Esophagus squamous epithelium (tissue), 5 donors: ENCODE measurements around the gene VASH1. TPM values are rescaled to one million over a fixed set of nuclear protein-coding genes. Genes with fewer than 3 reads are reported as not detected.
"Not testable (repeated sequence)": the region's sequence is repeated elsewhere in the genome, so short reads cannot be mapped to it uniquely, and the experiment has no call there.

ENCODE experiments used
- DNase-seq: peaks from one replicate; lab custom pipeline; 2025; lab: John Stamatoyannopoulos, UW
- H3K27ac ChIP-seq, 4 donors: fragments of 200-600 bp; sonication (generic); one replicate each; pipeline ENCODE4 v1.5.1; 2016 to 2019; ENCODE audit warnings: mild to moderate bottlenecking in 1 of 4
- H3K27me3 ChIP-seq, 4 donors: fragments of 200-600 bp; sonication (generic); 1 replicate in 3 of 4; 2 replicates in 1 of 4; pipeline versions ENCODE4 v1.5.1 to v1.6.0; 2017 to 2021; ENCODE audit warnings: antibody characterized with exemption in 1 of 4
- H3K36me3 ChIP-seq, 3 donors: fragments of 200-600 bp; sonication (generic); one replicate each; pipeline ENCODE4 v1.5.1; 2016 to 2019
- H3K4me1 ChIP-seq, 3 donors: fragments of 200-600 bp; sonication (generic); one replicate each; pipeline ENCODE4 v1.5.1; 2017 to 2019
- H3K4me3 ChIP-seq, 4 donors: fragments of 200-600 bp; sonication (generic); 1 replicate in 3 of 4; 2 replicates in 1 of 4; pipeline ENCODE4 v1.5.1; 2016 to 2019; ENCODE audit warnings: mild to moderate bottlenecking in 2 of 4, moderate library complexity in 1 of 4
- H3K9me3 ChIP-seq, 3 donors: fragments of 200-600 bp; sonication (generic); one replicate each; pipeline ENCODE4 v1.5.1; 2016 to 2019
- CTCF ChIP-seq, 6 experiments: fragments of 450-650 bp in 4 of 6; fragments of 200-600 bp in 2 of 6; sonication (generic) in 2 of 6; IDR thresholded peaks; one replicate each; pipeline ENCODE4 v1.5.1; 2016 to 2019; ENCODE audit warnings: antibody characterized with exemption in 6 of 6, mild to moderate bottlenecking in 4 of 6, moderate library complexity in 4 of 6
- POLR2A ChIP-seq, 4 donors: fragments of 450-650 bp; IDR thresholded peaks; one replicate each; pipeline ENCODE4 v1.6.1; 2017; ENCODE audit warnings: antibody characterized with exemption in 4 of 4, mild to moderate bottlenecking in 4 of 4, moderate library complexity in 3 of 4
- WGBS, 2 donors: methylation state at CpG; one replicate each; pipeline ENCODE4 v1.1.5; 2018; 5-methylcytosine and 5-hydroxymethylcytosine counted together
- intact Hi-C: fragments of 100-400 bp; cut with DNase I; formaldehyde crosslinking; loops from one replicate; pipeline ENCODE4 v1.15.0; 2022
- total RNA-seq, 4 donors: library from RNA; depleted of rRNA; stranded (reverse); fragments of >200 nt; gene quantifications; one replicate each; pipeline ENCODE4 v1.1.0, GENCODE V29; 2016
- donor health status: DM: yes; HTN: yes; CAD: no.

Gene VASH1
- total RNA-seq, 4 donors from 2014 or later, result 1.3 to 5.7 (median 3.0) TPM

GRCh38 chr14:76727384-76727783 lies 33.9 kb upstream of the VASH1 start:
- TF ChIP-seq POLR2A (IDR thresholded peaks at IDR 0.05), result no peak
- no peak for TF ChIP-seq CTCF (IDR thresholded peaks at IDR 0.05)
- Histone ChIP-seq H3K27me3 (peaks cover 0 to 4% (median 0%) of the 10 kb centered on the region in 4 donors), H3K36me3 (no peaks in the 10 kb centered on the region), H3K4me1 (peaks cover 0 to 44% (median 0%) of the 10 kb centered on the region in 3 donors), H3K27ac (peak overlapping the region in 3 of 4 donors; percentile 26 to 59 (median 29)), H3K9me3 (no peaks in the 10 kb centered on the region), H3K4me3 (no peak overlapping the region)
- 13 to 33% methylated on average over 4 of the region's 4 CpGs for WGBS, 2 donors
- DNase-seq, result no peak
- intact Hi-C loops, result no loop called here

- H3K9me3 ChIP-seq, result no peaks in the 10 kb centered on the region
- intact Hi-C loops, result no loop called here
- no peaks in the 10 kb centered on the region for H3K36me3 ChIP-seq
- no peak for DNase-seq
- 25 to 26% methylated on average over 1 of the region's 1 CpG for WGBS, 2 donors
- peak overlapping the region in 1 of 4 donors; percentile 29 for H3K27ac ChIP-seq
- TF ChIP-seq CTCF (IDR thresholded peaks at IDR 0.05) (no peak), POLR2A (IDR thresholded peaks at IDR 0.05) (no peak)
- H3K4me1 ChIP-seq, result peaks cover 0 to 39% (median 0%) of the 10 kb centered on the region in 3 donors
- peaks cover 0 to 4% (median 0%) of the 10 kb centered on the region in 4 donors for H3K27me3 ChIP-seq
- no peak overlapping the region for H3K4me3 ChIP-seq
Observed at GRCh38 chr14:76727901-76728300, 33.4 kb upstream of the VASH1 start.

GRCh38 chr14:76729258-76729657 lies 32.0 kb upstream of the VASH1 start:
- H3K4me3 ChIP-seq, result no peak overlapping the region

GRCh38 chr14:76729953-76730505 lies 31.2 kb upstream of the VASH1 start:
- Histone ChIP-seq H3K27me3 (peaks cover 0 to 4% (median 0%) of the 10 kb centered on the region in 4 donors), H3K27ac (no peak overlapping the region), H3K4me1 (peaks cover 0 to 32% (median 0%) of the 10 kb centered on the region in 3 donors), H3K36me3 (no peaks in the 10 kb centered on the region), H3K9me3 (no peaks in the 10 kb centered on the region), H3K4me3 (no peak overlapping the region)
- WGBS, 2 donors, result 64 to 69% methylated on average over 1 of the region's 1 CpG
- intact Hi-C loops, result no loop called here
- no peak for DNase-seq
- TF ChIP-seq POLR2A (IDR thresholded peaks at IDR 0.05), result no peak
- TF ChIP-seq CTCF (IDR thresholded peaks at IDR 0.05), result no peak

More at GRCh38 chr14:76729258-76729657, 32.0 kb upstream of the VASH1 start:
- Histone ChIP-seq H3K4me1 (peaks cover 0 to 32% (median 0%) of the 10 kb centered on the region in 3 donors), H3K27me3 (peaks cover 0 to 4% (median 0%) of the 10 kb centered on the region in 4 donors), H3K27ac (no peak overlapping the region), H3K36me3 (no peaks in the 10 kb centered on the region), H3K9me3 (no peaks in the 10 kb centered on the region)
- WGBS, 2 donors, result 28 to 44% methylated on average over 2 of the region's 2 CpGs
- no peak for DNase-seq
- no peak for TF ChIP-seq POLR2A (IDR thresholded peaks at IDR 0.05)
- no peak for TF ChIP-seq CTCF (IDR thresholded peaks at IDR 0.05)
- intact Hi-C loops, result no loop called here

- H3K4me1 ChIP-seq, DNase-seq, H3K36me3 ChIP-seq, intact Hi-C loops, H3K27me3 ChIP-seq, H3K4me3 ChIP-seq, H3K27ac ChIP-seq, H3K9me3 ChIP-seq: not testable (repeated sequence)
- no CpG with 5 or more reads among the region's 31 CpGs for WGBS, 2 donors
Observed at GRCh38 chr14:76734501-76734900, 26.8 kb upstream of the VASH1 start.
